Measurements from ENCODE around the gene LIMS1. TPM values are rescaled to one million over a fixed set of nuclear protein-coding genes. Genes with fewer than 3 reads are reported as not detected.

LIMS1 gene
- total and polyA plus RNA-seq, 10 donors, result 8.9 to 104 (median 61.2) TPM

- Histone ChIP-seq H3K27me3 (replicated peaks in 1 of 7) (no peaks in the 10 kb centered on the region), H3K4me3 (no peak overlapping the region), H3K36me3 (no peaks in the 10 kb centered on the region), H3K4me1 (peaks cover 20 to 100% (median 76%) of the 10 kb centered on the region in 6 donors), H3K9me3 (no peaks in the 10 kb centered on the region), H3K27ac (peak overlapping the region in 2 of 8 donors; percentile 4 to 53)
- DNase-seq, result no peak
- WGBS, 5 donors, result 72 to 88% (median 77%) methylated on average over 1 of the region's 1 CpG
- intact Hi-C loops (cut with DNase I; ENCODE audit: low total_unique reads), result no loop called here
- no peak for TF ChIP-seq POLR2AphosphoS5 (IDR thresholded peaks at IDR 0.05)
- no peak for TF ChIP-seq POLR2A (IDR thresholded peaks at IDR 0.05)
- no peak for TF ChIP-seq CTCF (IDR thresholded peaks at IDR 0.05 in 8 of 11, conservative IDR thresholded peaks at IDR 0.05 in 3 of 11)
Observed at GRCh38 chr2:108633409-108633808, 99.1 kb downstream of the LIMS1 start.

- Histone ChIP-seq H3K36me3 (no peaks in the 10 kb centered on the region), H3K27ac (peak overlapping the region in 5 of 8 donors; percentile 4 to 53 (median 15)), H3K9me3 (no peaks in the 10 kb centered on the region), H3K4me3 (no peak overlapping the region), H3K4me1 (peaks cover 20 to 99% (median 73%) of the 10 kb centered on the region in 6 donors), H3K27me3 (replicated peaks in 1 of 7) (no peaks in the 10 kb centered on the region)
- TF ChIP-seq POLR2AphosphoS5 (IDR thresholded peaks at IDR 0.05) (no peak), POLR2A (IDR thresholded peaks at IDR 0.05) (no peak), CTCF (IDR thresholded peaks at IDR 0.05 in 8 of 11, conservative IDR thresholded peaks at IDR 0.05 in 3 of 11) (no peak)
- intact Hi-C loops (cut with DNase I; ENCODE audit: low total_unique reads), result no loop called here
- DNase-seq, result no peak
Observed at GRCh38 chr2:108634011-108634410, 99.7 kb downstream of the LIMS1 start.

GRCh38 chr2:108634576-108635160 lies 100.4 kb downstream of the LIMS1 start:
- Histone ChIP-seq H3K9me3 (no peaks in the 10 kb centered on the region), H3K27me3 (replicated peaks in 1 of 7) (no peaks in the 10 kb centered on the region), H3K4me3 (no peak overlapping the region), H3K36me3 (no peaks in the 10 kb centered on the region), H3K27ac (peak overlapping the region in 4 of 8 donors; percentile 7 to 53 (median 26)), H3K4me1 (peaks cover 20 to 98% (median 69%) of the 10 kb centered on the region in 6 donors)
- no peak for TF ChIP-seq POLR2AphosphoS5 (IDR thresholded peaks at IDR 0.05)
- no peak for DNase-seq
- intact Hi-C loops (cut with DNase I; ENCODE audit: low total_unique reads), result no loop called here
- WGBS, 5 donors, result 57 to 67% (median 62%) methylated on average over 9 to 10 of the region's 10 CpGs

GRCh38 chr2:108635630-108636354 lies 101.5 kb downstream of the LIMS1 start:
- TF ChIP-seq POLR2AphosphoS5 (IDR thresholded peaks at IDR 0.05) (no peak), CTCF (IDR thresholded peaks at IDR 0.05 in 8 of 11, conservative IDR thresholded peaks at IDR 0.05 in 3 of 11) (no peak), POLR2A (IDR thresholded peaks at IDR 0.05) (no peak)
- Histone ChIP-seq H3K27ac (peak overlapping the region in 3 of 8 donors; percentile 42 to 79 (median 66)), H3K4me3 (no peak overlapping the region), H3K36me3 (no peaks in the 10 kb centered on the region), H3K4me1 (peaks cover 20 to 98% (median 73%) of the 10 kb centered on the region in 6 donors), H3K27me3 (replicated peaks in 1 of 7) (no peaks in the 10 kb centered on the region), H3K9me3 (no peaks in the 10 kb centered on the region)
- intact Hi-C loops (cut with DNase I; ENCODE audit: low total_unique reads), result no loop called here
- DNase-seq, result no peak
- 75 to 84% (median 80%) methylated on average over 13 of the region's 13 CpGs for WGBS, 5 donors
